Ureter (tissue), 1 donor: ENCODE measurements around the gene OR56A3. TPM values are rescaled to one million over a fixed set of nuclear protein-coding genes. Genes with fewer than 3 reads are reported as not detected.

Source experiments
- DNase-seq: peaks from one replicate; pipeline ENCODE4 v3.0.0-alpha.2; 2020; ENCODE audit warnings: low spot score
- total RNA-seq: library from RNA; stranded (reverse); gene quantifications from one replicate; pipeline ENCODE4 v1.2.4, GENCODE V29; 2023
- donor health status: DM: yes; HTN: yes; CAD: no.

Gene OR56A3
- total RNA-seq, 1 donor from 2014 or later = not detected

DNA sequence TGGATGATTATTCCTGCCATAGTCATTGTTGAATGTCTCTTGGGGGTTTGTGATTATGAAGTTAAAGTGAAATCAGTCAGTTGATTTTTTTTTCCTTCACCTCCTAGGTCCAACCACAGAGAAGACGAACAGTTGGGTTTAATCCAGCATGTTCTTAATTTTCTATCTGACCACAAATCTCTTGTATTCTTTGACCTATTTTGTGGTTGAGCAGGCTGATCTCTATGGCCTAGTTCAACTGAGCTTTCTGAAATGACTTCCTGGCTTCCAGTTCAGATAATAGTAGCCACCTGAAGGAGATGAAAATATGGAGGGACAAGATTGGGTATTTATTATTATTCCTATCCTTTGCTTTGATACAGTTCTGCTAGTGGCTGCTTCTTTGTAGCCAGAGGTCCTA lies 31.5 kb downstream of the OR56A3 start:
- DNase-seq = no peak

DNA sequence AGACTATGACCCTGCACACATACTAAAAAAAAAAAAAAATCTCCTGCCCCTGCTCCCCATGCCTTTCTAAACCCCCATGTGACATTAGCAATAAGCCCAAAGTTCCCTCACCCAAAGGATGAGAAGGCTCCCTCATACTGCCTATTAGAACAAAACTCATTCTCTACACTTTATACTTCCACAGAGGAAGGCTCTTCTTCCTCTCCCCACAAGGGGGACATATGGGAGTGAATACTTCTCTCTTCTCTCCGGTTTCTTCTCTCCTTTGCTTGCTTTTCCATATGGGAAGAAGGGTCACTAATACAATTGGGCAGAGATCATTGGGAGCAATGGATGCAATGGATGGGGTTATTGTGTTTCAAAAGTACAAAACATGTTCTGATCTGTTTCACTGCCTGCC lies 41.4 kb downstream of the OR56A3 start:
- no peak for DNase-seq

DNA sequence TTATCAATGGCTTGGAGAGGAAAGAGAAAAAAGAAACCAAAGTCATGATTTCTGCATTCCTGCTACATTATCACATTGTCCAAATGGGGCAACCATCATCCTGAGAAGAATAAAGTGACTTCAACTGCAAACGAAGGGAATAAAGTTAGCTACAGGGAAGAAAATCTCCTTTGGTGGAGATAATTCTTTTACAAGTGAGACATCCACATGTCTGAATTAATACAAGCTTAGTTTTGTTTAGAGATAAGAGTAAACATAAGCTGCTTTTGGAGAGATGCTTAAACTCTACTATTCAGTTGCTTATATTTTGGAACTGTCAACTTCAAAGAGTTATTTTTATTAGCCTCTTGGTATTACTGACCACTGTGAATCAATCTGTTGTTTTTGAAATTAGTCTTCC lies 44.8 kb downstream of the OR56A3 start, which contains the start of gene OR52L1:
Gene OR52L1, minus strand, starts transcription at position 101 of the 400 bp plus-strand sequence. Its CDS starts 55 bp downstream, at position 46.
- no peak for DNase-seq

DNA sequence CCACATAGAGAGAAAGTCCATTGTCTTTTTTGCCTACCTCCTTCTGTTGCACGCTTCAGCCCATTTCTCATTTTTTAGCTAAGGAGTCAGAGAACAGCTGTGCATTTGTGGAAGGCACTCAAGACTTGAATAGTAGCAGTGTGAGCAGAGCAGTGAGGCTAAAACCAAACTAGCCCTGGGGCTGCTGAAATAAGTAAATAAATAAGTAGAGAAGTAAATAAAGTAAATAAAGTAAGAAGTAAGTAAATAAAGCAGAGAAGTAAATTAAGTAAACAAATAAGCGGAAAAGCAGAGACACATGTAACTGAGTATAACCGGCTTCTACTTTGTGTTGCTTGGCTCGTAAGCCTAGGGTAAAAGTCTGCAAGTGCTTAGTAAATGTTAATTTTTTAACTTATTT lies 47.2 kb downstream of the OR56A3 start:
- no peak for DNase-seq

DNA sequence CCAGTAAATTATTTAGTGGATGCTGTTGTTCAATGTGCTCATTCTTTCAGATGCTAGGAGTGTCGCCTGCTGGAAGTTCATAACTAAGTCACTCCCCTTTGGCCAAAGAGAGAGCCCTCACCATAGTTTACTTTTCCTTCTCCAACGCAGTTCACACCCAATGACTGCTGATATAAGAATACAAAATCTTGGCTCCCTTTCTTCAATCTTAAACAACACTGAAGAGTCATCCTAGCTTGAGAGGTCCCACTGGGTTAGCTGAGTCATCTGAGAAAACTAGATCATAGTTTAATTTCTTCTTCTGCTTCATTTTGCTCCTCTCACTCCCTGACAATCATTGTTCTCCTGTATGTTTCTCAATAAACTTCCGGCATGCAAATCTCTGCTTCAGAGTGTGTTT lies 50.1 kb downstream of the OR56A3 start:
- no peak for DNase-seq

DNA sequence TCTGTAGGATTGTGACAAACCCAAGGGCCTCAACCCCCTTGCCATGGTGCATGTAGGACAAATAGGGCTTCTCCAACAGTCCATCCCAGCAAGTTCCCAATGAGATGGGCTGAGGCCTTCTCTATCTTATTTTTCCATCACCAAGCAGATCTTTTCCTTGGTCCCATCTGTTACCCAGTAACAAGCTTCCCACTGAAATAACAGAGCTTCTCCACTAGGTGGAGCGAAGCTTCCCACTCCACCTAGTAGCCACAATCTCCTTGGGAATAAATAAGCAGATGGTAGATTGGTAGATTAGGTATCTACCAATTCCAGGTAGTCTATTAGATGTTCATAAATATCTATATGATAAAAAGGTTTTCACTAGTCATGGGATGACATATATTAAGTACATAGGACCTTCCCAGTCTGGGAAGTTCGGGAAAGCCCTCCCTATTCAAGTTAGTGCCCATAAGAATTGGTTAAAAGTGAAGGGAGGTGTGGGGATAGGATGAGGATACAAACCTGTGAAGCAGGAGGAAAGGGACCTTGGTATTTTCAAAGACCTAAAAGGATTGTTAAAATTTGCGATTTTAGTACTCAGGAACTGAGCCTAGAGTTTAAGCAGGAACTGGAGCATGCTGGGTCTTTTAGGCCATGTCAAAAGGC lies 50.7 kb downstream of the OR56A3 start:
- no peak for DNase-seq

DNA sequence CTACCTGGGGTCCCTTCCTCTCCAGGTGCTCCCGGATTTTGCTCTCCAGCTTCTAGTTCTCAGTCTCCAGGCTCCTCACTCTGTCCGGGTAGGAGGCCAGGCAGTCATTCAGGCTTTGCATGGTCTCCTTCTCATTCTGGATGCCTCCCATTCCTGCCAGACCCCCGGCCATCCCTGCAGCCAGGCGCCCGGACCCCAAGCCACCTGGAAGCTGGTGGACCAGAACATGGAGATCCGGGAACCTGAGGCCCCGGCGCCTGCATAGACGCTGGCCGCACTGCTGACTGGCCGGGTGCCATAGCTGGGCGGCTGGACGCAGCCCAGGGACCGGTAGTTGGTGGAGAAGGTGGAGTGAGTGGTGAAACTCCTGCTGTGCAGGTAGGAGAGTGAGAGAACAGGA lies 52.7 kb downstream of the OR56A3 start:
- no peak for DNase-seq

Other genes with a start within 250 kb of the OR56A3 start
- 0.26 TPM for gene OR56B1, start 205.8 kb upstream of the OR56A3 start, total RNA-seq
- gene OR52N4, start 188.0 kb upstream of the OR56A3 start, total RNA-seq = 0.75 TPM
- not detected for gene OR52N5, start 158.9 kb upstream of the OR56A3 start, total RNA-seq
- 0.26 TPM for gene OR52N1, start 151.0 kb upstream of the OR56A3 start, total RNA-seq
- gene OR52N2, start 133.3 kb upstream of the OR56A3 start, total RNA-seq = not detected
- not detected for gene OR52E6, start 100.4 kb upstream of the OR56A3 start, total RNA-seq
- gene OR52E8, start 84.6 kb upstream of the OR56A3 start, total RNA-seq = not detected
- not detected for gene OR52E4, start 61.6 kb upstream of the OR56A3 start, total RNA-seq
- not detected for gene OR52E5, start 49.0 kb upstream of the OR56A3 start, total RNA-seq
- not detected for gene OR56A5, start 26.2 kb downstream of the OR56A3 start, total RNA-seq
- gene OR52L1, start 44.7 kb downstream of the OR56A3 start, total RNA-seq = not detected
- gene OR56A4, start 64.7 kb downstream of the OR56A3 start, total RNA-seq = 0.10 TPM
- gene OR56A1, start 88.5 kb downstream of the OR56A3 start, total RNA-seq = 0.05 TPM
- gene OR56B4, start 165.4 kb downstream of the OR56A3 start, total RNA-seq = not detected
- not detected for gene OR52B2, start 228.1 kb downstream of the OR56A3 start, total RNA-seq